ENCODE results near the gene SPIRE2. TPM values are rescaled to one million over a fixed set of nuclear protein-coding genes. Genes with fewer than 3 reads are reported as not detected.
"Not testable (repeated sequence)": the region's sequence is repeated elsewhere in the genome, so short reads cannot be mapped to it uniquely, and the experiment has no call there.

Gene SPIRE2
- total and polyA plus RNA-seq, 5 experiments from 2014 or later: 0.16 to 2.3 (median 1.0) TPM; not detected in 2

GRCh38 chr16:89907055-89907814 is 79.0 kb downstream of the SPIRE2 start:
- ATAC-seq (no peak), DNase-seq (no peak)
- Mint-ChIP-seq H3K4me3 (no peak overlapping the region), H3K9me3 (no peaks in the 10 kb centered on the region), H3K27ac (peak overlapping the region in 1 of 10 donors; percentile 40), H3K4me1 (peaks cover 0 to 10% (median 5%) of the 10 kb centered on the region in 4 donors), H3K27me3 (no peaks in the 10 kb centered on the region), H3K36me3 (peaks cover 0 to 40% (median 4%) of the 10 kb centered on the region in 3 donors)
- POLR2A ChIA-PET: interaction anchor here (1.0 to 1.3 kb wide), 3 partner anchors 8 to 32 kb away, joined by 3 to 9 read pairs (median 3); no protein-coding TSS in a partner anchor

DNA sequence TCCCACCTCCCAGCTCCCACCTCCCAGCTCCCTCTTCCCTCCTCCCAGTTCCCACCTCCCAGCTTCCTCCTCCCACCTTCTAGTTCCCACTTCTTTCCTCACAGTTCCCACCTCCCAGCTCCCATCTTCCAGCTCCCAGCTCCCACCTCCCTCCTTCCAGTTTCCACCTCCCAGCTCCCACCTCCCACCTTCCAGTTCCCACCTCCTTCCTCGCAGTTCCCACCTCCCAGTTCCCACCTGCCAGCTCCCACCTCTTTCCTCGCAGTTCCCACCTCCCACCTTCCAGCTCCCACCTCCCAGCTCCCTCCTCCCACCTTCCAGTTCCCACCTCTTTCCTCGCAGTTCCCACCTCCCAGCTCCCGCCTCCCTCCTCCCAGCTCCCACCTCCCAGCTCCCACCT is 80.0 kb downstream of the SPIRE2 start:
- Mint-ChIP-seq H3K4me1 (peaks cover 0 to 12% (median 5%) of the 10 kb centered on the region in 4 donors), H3K36me3 (peaks cover 0 to 42% (median 4%) of the 10 kb centered on the region in 3 donors), H3K9me3 (no peaks in the 10 kb centered on the region), H3K27ac (peak overlapping the region in 1 of 10 donors; percentile 48), H3K27me3 (no peaks in the 10 kb centered on the region), H3K4me3 (no peak overlapping the region)
- POLR2A ChIA-PET: interaction anchor here (1.3 kb wide), 1 partner anchor 33 kb away, joined by 9 read pairs; no protein-coding TSS in a partner anchor
- DNase-seq (no peak), ATAC-seq (no peak)

DNA sequence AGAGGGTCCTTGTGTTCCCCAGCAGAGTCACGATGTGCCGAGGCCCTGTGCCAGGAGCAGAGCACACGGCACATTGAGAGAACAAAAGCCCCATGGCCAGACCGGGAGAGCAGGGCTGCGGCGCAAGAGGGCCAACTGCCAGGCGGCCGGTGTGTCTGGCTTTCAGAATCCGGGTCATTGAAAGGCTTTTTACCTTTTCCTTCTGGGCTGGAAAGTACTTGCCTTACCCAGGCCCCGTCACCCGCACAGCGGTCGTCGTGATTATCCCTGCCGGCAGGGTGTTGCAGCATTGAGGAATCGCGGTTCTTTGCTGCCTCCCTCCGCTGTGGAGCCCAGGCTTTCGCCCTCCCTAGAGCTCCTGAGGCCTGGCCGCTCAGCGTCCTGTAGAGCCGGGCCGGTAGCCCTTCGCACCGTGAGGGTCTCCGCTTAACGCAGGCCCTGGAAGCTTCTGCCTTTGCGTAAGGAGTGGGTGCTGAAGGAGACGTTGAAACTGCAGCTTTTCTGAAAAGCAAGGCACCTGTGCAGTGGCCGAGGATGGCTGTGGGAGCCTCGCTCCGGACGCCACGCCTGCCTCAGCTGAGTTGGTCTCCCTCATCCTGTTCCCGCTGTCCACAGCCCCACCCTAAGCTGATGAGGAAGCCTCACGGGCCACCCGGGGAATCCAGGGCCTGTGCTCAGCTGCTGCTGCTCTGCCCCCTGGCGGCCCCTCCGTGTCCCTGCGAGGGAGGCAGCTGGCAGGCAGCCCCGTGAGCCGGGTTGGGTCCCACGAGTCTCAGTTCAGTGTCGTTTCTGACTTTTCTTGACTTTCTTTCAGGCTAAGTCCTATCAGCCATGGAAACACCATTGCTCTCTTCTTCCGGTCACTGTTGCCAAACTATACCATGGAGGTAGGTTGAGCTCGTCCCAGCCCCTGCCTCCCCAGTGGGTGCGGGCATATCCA is 81.8 kb downstream of the SPIRE2 start:
- Mint-ChIP-seq H3K27me3 (no peaks in the 10 kb centered on the region), H3K4me1 (peaks cover 8 to 22% (median 8%) of the 10 kb centered on the region in 4 donors), H3K9me3 (no peaks in the 10 kb centered on the region), H3K36me3 (peaks cover 0 to 34% (median 4%) of the 10 kb centered on the region in 3 donors), H3K4me3 (no peak overlapping the region), H3K27ac (peak overlapping the region in 3 of 10 donors; percentile 38 to 74 (median 60))
- ATAC-seq (peak; percentile 82 to 88), DNase-seq (peak; percentile 42 to 79 (median 66))
- POLR2A ChIA-PET: interaction anchor here (2.3 kb wide), 1 partner anchor 37 kb away, joined by 15 read pairs; the partner anchor contains the start of gene TCF25

DNA sequence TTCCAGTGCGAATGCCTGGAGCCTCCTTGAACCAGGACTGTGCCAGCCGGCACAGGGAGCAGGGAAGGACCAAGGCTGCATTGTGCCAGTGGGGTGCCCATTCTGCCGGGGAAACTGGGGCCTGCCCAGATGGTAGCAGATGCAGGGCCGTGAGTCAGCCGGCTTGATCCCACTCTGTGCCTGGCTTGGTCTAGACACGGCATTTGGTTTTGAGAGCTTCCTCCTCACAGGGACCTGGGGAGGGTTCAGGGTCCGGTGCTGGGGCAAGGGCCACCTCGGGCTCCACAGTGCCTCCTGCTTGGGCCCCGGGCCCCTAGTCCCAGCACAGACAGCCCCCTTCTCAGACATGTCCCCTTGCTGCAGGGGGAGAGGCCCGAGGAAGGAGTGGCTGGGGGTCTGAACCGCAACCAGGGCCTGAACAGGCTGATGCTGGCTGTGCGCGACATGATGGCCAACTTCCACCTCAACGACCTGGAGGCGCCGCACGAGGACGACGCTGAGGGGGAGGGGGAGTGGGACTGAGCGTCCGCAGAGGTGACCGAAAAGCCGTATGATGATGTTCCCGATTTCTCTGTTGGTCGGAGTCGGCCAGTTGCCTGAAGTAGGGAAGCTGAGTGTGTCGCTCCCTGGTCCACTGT is 82.6 kb downstream of the SPIRE2 start:
- peak overlapping the region in 1 of 10 donors; percentile 4 for H3K27ac Mint-ChIP-seq
- H3K36me3 Mint-ChIP-seq: peaks cover 0 to 31% (median 4%) of the 10 kb centered on the region in 3 donors
- H3K4me3 Mint-ChIP-seq: no peak overlapping the region
- DNase-seq (no peak), ATAC-seq (peak in 1 of 2 donors; percentile 8)
- no peaks in the 10 kb centered on the region for H3K27me3 Mint-ChIP-seq
- peaks cover 8 to 22% (median 8%) of the 10 kb centered on the region in 4 donors for H3K4me1 Mint-ChIP-seq
- H3K9me3 Mint-ChIP-seq: no peaks in the 10 kb centered on the region
- POLR2A ChIA-PET: interaction anchor here (2.3 kb wide), 1 partner anchor 37 kb away, joined by 15 read pairs; the partner anchor contains the start of gene TCF25

- POLR2A ChIA-PET: no interaction called here
Observed at GRCh38 chr16:89911375-89911774, 83.1 kb downstream of the SPIRE2 start.

DNA sequence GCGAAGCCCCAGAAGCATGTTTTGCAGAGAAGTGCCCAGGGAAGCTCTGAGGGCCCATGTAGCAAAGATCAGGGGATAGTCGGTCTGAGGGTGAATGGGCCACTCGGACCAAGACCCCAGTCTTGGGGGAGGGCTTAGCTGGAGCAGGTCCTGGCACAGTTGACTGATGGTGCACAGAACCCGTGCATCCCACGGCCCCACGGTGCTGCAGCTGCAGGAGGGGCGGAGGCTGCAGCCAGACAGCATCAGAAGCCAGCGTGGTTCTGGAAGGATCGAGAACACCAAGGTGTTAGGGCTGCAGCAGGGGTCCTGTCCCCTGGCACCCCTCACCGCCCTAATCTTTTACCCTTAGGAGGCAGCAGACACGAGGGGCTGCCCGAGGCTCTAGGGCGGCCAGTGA is 83.9 kb downstream of the SPIRE2 start:
- no peak overlapping the region for H3K27ac Mint-ChIP-seq
- no peaks in the 10 kb centered on the region for H3K9me3 Mint-ChIP-seq
- H3K4me1 Mint-ChIP-seq: peaks cover 8 to 30% (median 9%) of the 10 kb centered on the region in 4 donors
- H3K36me3 Mint-ChIP-seq: peaks cover 0 to 23% (median 0%) of the 10 kb centered on the region in 3 donors
- no peaks in the 10 kb centered on the region for H3K27me3 Mint-ChIP-seq
- ATAC-seq: no peak
- POLR2A ChIA-PET: no interaction called here
- DNase-seq: no peak
- peak overlapping the region in 1 of 10 donors; percentile 26 for H3K4me3 Mint-ChIP-seq

More at GRCh38 chr16:89911375-89911774, 83.1 kb downstream of the SPIRE2 start:
- H3K36me3 Mint-ChIP-seq: peaks cover 0 to 27% (median 4%) of the 10 kb centered on the region in 3 donors
- no peaks in the 10 kb centered on the region for H3K27me3 Mint-ChIP-seq
- no peak for DNase-seq
- no peak for ATAC-seq
- H3K4me3 Mint-ChIP-seq: no peak overlapping the region
- H3K9me3 Mint-ChIP-seq: no peaks in the 10 kb centered on the region
- H3K27ac Mint-ChIP-seq: peak overlapping the region in 2 of 10 donors; percentile 7 to 34
- peaks cover 8 to 25% (median 8%) of the 10 kb centered on the region in 4 donors for H3K4me1 Mint-ChIP-seq

DNA sequence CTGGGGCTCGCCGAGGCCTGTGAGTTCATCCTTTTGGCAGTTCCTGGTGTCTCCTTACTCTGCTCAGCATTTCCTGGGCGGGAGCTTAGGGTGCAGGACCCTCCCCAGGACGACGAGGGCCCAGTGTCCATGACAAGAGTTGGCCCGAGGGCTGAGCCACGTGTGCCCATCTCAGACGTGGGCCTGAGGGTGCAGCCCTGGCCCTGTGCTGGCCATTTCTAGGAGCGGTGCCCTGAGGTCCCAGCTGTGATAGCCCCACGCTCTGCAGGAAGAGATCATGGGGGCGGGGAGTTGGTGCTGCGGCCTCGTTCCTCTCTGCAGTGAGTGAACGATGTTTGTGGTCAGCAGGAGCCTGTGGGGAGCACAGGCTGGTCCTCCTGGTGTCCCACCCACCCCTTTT is 84.4 kb downstream of the SPIRE2 start:
- no peak for DNase-seq
- ATAC-seq: no peak
- Mint-ChIP-seq H3K9me3 (no peaks in the 10 kb centered on the region), H3K27ac (peak overlapping the region in 1 of 10 donors; percentile 49), H3K4me3 (peak overlapping the region in 1 of 10 donors; percentile 18), H3K36me3 (peaks cover 0 to 23% (median 0%) of the 10 kb centered on the region in 3 donors), H3K4me1 (peaks cover 8 to 34% (median 11%) of the 10 kb centered on the region in 4 donors), H3K27me3 (no peaks in the 10 kb centered on the region)
- POLR2A ChIA-PET: no interaction called here

- POLR2A ChIA-PET: interaction anchor here (0.6 kb wide), 1 partner anchor 800 kb away, joined by 3 read pairs; no protein-coding TSS in a partner anchor
- Mint-ChIP-seq H3K27me3 (peaks cover 0 to 2% (median 0%) of the 10 kb centered on the region in 5 donors), H3K4me1 (peaks cover 12 to 41% (median 21%) of the 10 kb centered on the region in 4 donors), H3K36me3 (peaks cover 0 to 20% (median 0%) of the 10 kb centered on the region in 3 donors), H3K27ac (peak overlapping the region in 4 of 10 donors; percentile 4 to 25 (median 16)), H3K4me3 (no peak overlapping the region), H3K9me3 (no peaks in the 10 kb centered on the region)
- no peak for DNase-seq
- no peak for ATAC-seq
Observed at GRCh38 chr16:89913408-89914387, 85.4 kb downstream of the SPIRE2 start.

DNA sequence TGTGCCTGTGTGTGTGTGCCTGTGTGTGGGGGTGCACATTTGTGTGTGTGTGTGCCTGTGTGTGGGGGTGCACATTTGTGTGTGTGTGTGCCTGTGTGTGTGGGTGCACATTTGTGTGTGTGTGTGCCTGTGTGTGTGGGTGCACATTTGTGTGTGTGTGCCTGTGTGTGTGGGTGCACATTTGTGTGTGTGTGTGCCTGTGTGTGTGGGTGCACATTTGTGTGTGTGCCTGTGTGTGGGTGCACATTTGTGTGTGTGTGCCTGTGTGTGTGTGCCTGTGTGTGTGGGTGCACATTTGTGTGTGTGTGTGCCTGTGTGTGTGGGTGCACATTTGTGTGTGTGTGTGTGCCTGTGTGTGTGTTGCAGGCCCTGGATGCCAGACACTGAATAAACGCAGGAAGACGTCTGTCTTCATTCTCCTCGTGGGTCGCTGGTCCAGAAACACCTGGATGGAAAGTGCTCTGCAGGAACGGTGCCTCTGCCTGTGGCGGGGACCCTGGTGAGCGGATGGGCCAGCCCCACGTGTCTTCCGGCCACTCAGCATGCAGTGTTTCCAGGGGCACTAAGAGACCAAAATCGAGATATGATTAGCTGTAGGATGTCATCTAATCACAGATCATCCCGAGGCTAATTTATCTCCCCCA is 86.5 kb downstream of the SPIRE2 start:
- not testable (repeated sequence) for H3K27me3 Mint-ChIP-seq
- H3K27ac Mint-ChIP-seq: peak overlapping the region in 1 of 10 donors; percentile 59

DNA sequence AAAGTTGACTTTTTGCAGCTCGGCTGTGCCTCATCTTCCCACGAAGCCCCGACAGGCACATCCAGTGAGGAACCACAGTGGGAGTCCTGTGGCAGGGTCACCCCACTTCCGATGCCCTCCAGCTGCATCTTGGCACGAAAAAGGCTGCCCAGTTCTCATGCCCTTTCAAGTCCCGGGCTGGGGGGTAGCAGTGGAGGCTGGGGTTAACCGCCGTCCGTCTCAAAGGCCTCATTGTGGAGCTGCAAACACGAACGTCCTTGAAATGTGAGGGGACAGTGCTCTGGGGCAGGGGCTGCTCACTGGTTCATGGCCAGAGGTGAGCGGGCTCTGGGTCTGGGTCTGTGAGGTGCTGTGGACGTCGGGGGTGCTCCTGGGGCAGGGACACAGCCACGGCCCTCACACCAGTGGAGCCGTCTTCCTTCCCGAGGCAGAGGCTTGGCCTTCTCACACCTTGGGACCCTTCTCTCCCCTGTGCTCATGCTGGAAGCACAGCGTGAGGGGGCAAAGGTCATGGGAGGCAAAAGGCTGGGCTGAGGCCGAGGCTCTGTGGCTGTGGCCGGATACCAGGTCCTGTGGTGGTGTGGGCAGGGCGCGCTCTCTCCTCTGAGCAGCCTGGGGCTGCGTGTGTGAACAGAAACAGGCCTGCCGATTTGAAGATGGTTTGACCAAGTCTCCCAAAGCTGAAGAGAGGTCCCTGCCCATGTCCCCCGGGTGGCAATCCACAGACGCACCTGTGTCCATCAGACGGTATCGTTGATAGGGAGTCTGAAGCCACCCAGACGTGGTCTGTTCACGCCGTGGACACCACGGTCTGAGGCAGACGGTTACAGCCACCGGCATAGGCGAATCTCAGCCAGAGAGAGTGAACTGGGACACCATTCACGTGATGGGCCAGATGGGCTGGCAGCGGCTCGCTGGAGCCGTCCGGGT is 87.3 kb downstream of the SPIRE2 start:
- Mint-ChIP-seq H3K27ac (no peak overlapping the region), H3K4me3 (peak overlapping the region in 2 of 10 donors; percentile 30 to 45), H3K4me1 (peaks cover 19 to 48% (median 30%) of the 10 kb centered on the region in 4 donors), H3K9me3 (no peaks in the 10 kb centered on the region), H3K36me3 (peaks cover 0 to 9% (median 0%) of the 10 kb centered on the region in 3 donors), H3K27me3 (peaks cover 3 to 10% (median 7%) of the 10 kb centered on the region in 5 donors)
- no peak for ATAC-seq
- DNase-seq: no peak
- POLR2A ChIA-PET: interaction anchor here (0.6 to 1.1 kb wide), 3 partner anchors 9 to 376 kb away, joined by 3 to 6 read pairs (median 4); no protein-coding TSS in a partner anchor

More for the DNA sequence above, 86.5 kb downstream of the SPIRE2 start:
- not testable (repeated sequence) for DNase-seq, H3K4me3 Mint-ChIP-seq, H3K9me3 Mint-ChIP-seq, ATAC-seq
- Mint-ChIP-seq H3K36me3 (peaks cover 0 to 13% (median 0%) of the 10 kb centered on the region in 3 donors), H3K4me1 (peaks cover 14 to 48% (median 27%) of the 10 kb centered on the region in 4 donors)
- POLR2A ChIA-PET: interaction anchor here (1.1 kb wide), 1 partner anchor 8 kb away, joined by 3 read pairs; no protein-coding TSS in a partner anchor
